KG1 (cell line): ENCODE results near the gene CRYL1.
A peak's percentile ranks its signal among the peaks of the same experiment; 100 is the strongest.

ENCODE experiments used
- DNase-seq: peaks from one replicate; lab custom pipeline; 2025; lab: John Stamatoyannopoulos, UW

CRYL1 gene

DNA sequence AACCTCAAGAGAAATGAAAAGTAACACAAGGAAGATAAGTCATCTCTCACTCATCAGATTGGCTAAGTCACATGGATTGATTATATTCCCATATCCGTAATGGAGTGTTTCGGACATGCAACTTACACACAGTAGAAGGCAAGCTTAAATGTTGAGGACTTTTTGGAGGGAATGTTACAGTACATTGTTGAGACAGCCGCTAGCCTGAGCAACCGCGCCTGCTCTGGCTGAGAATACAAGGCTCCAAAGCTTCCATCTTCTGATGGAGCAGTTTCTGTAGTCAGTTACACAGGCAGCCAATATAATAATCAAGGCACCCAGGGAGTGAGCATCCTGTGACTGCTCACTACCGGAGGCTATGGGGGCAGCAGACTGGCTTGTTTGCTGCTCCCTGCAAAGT lies 1.0 kb upstream of the CRYL1 start:
- DNase-seq = no peak

DNA sequence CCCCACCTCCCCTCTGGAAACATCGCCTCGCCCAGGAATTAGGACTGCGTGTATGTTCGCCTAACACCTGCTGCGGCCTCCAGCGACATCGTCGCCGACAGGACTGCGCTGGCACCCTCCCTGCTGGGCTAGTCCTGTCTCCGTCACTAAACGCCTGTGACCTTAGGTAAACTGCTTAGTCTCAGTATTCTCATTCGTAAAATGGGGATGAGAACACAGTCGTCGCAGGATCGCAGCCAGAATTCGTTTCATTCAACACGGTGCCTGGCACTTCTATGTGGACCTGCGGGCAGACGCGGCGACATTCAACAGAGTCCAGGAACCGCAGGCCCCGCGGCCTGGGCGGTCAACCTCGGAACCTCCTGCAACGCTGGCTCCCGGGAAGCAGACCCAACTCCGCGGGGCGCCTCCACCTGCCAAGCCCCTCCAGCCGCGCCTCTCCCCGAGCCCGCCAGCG lies 485 bp downstream of the CRYL1 start:
- DNase-seq = peak; percentile 22

DNA sequence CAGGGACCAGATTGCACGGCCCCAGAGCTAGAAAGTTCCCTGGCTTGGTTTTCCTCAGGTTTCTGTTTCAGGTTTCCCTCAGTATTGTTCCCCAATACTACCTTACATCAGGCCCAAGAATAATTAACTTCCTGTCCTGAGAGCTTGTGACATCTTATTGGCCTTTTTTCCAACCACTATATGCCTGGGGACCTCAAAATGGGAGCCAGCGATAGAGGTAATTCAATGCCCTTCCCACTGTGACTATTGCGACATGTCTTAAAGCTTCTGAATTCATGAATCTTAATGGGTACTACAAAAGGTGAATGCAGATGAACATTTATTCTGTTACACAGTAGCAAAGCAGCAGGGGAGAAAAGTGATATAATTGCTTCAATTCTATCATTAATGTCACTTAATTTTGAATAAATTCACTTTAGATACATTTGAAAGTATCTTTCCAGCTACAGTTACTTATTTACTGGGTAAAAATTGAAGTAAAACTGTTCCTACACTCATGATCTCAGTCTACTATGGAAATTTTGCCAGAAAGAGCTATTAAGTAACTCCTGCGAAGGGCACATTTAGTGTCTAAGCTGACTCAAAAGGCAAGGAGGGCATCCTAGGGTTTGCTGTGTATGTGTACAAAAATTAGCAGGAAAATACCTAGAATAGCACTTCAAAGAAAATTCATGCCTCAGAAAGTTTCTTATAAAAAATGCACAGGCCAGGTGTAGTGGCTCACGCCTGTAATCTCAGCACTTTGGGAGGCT lies 4.1 kb downstream of the CRYL1 start:
- no peak for DNase-seq

DNA sequence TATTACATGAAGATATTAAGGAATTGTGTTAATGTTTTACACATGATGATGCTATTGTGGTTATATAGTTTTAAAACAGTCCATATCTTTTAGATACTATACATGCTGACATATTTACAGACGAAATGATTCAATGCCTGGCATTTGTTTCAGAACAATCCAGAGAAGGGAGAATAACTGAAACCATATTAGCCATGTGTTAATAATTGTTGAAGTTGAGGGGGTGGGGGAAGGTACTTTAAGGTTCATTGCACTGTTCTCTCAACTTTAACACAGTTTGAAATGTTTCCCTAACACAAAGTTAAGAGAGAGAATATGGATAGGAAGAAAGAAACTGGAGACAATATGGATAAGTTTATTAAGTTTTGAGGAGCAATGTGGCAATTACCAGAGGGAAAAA lies 5.8 kb downstream of the CRYL1 start:
- DNase-seq = no peak

DNA sequence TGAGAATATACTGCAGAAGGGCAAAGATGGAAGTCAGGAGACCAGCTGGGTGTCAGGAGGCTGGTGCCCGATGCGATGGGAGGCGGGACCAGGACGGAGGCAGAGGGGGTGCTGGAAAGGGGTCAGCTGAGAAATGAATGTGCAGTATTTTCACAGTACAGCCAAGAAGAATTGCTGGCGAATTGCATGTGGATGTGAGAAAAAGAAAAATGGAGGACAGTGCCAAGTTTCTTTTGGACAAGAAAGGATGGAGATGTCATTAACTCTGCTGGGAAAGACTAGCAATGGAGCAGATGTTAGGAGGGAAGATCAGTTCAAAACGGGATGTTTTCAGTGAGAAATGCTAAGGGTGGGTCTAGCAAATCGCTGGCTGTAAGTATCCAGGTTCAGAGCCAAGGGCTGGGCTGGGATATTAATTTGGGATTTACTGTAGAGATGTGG lies 7.0 kb downstream of the CRYL1 start:
- no peak for DNase-seq

DNA sequence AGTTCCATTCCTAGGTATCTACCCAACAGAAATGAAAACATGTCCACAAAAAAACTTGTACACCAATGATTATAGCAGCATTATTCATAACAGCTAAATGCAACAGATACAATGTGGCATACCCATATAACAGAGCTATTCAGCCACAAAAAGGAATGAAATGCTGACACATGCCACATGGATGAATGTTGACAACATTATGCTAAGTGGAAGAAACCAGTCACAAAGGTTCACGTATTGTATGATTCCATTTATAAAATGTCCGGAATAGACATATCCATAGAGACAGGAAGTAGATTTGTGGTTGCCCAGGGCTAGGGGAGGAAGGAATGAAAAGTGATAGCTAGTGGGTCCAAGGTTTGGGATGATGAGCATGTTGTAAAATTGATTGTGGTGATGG lies 10.8 kb downstream of the CRYL1 start:
- no peak for DNase-seq

DNA sequence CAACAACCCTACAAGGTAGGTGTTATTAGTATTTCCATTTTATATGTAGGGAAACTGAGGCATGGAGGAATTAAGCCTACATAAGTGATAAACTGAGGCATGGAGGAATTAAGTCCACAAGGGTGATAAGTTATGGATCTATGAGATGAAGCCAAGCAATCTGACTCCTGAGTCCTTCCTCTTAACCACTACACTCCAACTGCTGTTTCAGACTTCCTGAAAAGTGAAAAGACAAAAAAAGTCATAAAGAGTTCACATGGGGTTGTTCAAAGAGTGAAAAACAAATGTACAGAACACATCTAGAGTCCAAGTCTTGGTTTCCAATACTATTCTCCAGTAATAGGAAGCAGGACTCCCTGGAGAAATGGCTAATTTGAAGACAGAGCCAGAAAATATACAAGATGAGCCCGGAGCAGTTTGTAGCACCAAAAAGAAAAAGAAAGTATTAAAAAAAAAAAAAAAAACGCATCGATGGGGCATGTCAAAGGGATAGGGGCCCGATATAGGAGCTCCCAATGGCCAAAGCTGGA lies 12.1 kb downstream of the CRYL1 start:
- DNase-seq = peak; percentile 11

DNA sequence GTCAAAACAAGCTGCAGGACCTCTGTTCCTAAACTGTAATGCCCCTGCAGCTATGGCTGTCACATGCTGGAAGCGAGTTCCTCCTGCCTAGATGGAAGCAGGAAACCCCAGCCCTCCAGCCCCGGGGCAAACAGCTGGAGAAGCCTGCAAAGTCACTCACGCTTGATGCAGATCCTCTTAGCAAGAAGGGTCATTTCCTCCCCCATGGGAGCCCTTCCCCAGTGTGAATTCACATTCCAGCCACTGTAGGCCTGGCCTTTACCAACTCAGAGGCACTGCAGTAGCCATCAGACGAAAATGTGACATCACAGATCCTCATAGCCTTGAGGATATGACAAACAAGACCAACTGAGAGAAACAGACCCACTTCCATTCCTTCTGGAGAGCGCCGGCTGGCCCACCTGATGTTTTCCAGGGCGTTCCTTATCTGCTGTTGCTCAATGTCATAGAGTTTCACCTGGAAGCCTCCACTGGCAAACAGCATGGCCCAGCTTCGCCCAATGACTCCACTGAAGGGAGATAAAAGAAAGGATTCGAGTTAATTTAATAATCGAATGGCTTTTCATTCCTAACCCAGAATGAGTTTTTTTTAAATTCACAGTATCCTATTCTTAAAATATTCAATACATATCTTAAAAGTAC lies 13.5 kb downstream of the CRYL1 start:
- DNase-seq = no peak

DNA sequence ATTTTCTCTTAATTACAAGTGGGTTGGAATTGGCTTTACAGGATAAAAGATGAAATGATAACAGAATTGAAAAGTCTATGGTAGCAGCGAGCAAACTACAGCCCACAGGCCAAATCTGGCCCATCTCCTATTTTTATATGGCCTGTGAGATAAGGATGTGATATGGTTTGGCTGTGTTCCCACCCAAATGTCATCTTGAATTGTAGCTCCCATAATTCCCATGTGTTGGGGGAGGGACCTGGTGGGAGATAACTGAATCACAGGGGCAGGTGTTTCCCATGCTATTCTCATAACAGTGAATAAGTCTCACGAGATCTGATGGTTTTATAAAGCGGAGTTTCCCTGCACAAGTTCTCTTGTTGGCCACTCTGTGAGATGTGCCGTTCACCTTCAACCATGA lies 19.0 kb downstream of the CRYL1 start:
- DNase-seq = no peak

DNA sequence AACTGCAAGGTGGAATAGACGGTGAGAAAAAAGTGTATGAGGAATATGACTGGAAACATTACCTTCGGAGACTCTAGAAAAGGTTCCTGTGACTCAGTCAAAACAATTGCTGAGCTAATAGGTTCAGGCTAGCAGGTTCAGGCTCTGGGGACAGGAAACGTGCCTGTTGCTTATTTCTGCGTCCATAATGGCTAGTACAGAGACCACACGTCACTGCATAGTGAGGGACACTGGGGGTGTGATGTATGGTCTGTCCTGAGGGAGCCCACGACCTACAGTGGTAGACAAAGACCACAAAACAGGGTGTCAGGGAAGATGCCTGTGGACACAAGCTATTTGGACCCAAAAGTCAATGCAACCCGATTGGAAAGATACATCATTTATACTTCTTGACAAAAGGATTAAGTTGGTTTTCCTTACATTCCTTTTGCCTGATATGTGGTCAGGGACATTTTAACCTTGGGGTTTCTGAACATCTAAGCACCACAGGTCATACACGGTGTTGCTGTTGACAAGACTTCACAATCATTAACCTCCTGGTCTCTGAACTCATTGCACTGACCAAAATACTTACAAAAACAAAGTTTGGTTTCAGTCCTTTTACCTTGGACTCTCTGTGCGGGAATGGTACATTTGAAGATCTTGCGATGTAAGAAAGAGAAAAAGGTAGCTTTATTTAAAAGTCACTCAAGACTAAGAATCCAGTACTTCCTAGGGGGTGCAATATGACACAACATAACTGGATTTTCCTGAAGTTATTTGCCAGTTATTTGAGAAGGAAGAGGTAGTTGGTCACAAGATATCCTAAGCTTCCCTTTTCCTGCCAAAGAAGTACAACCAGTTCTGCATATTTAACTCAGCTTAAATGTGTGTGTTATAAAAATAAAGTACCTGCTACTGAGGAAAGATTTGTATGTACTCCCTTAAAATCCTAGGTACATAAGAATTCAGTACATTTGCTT lies 20.0 kb downstream of the CRYL1 start:
- DNase-seq = no peak

DNA sequence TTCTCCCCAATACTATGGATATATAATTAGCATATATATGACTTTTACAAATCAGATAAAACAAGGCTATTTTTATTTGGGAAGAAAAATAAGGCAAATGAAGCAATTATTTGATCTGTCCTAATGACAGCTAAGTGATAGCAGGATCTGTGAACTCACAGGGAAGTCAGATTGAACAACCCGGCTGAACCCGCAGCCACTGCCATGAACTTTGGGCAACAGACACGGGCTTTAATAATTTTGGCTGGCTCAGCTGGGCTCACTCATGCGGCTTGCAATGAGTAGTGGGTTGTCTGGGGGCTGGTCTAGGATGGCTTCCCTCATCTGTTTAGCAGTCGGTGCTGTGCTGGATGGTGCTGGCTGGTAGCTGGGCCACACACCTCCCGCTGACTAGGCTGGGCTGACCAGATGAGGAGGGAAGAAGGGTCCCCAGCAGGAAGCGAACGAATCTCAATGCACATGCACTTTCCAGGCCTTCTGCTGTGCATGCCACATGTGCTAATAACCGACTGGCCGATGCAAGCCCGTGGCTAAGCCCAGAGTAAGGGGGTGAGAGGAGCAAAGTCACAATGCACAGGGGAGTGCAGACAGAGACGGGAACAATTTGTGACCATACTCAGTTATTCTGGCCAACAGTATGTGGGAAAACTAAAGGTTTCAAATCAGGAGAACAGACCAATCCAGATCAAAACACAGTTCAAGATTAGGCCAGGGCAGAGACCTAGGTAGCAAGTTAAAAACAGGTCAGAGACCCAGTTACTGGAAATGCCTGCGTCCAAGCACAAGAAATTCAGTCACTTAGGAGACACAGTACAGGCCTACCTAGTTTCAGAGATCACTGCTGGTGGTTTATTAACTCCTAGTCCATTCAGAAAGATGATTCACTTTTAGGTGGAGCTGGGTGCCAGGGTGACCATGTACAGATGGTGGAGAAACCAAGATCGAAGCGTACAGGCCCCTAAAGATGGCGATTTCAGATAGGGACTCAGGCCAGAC lies 22.3 kb downstream of the CRYL1 start:
- DNase-seq = no peak

DNA sequence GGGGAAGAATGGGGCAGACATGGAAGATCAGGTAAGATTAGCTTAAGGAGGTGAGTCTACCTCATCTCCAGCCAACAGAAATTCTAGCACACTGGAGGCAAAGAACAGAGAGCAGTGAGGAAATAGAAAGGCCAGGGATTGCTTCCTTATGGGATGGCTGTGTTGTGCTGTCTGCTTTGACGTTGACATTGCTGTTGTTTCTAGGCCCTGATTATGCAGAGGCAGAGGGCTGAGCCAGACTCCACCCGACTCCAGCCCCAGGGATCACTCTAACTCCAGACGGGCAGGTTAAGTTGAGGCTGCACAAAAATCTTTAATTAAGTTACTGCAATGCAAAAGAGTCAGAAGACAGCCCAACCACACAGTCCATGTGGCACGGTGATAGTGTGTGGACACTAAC lies 24.1 kb downstream of the CRYL1 start:
- DNase-seq = no peak

DNA sequence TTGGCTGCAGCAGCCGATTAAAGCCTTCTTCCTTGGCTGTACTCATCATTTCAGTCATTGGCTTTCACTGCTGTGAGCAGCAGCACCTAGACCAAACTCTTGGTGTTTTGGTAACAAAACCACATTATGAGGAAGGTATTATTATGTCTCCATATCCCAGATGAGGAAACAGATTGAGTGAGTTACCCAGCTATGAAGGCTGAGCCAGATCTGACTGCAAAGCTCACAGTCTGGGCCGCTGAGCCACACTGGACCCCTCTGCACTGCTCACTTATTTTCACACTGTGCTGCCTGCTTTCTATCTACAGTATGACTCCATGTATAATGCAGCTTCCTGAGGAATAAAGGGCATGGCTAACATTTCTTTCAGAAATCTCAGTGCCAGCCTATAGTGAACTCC lies 24.5 kb downstream of the CRYL1 start:
- no peak for DNase-seq

DNA sequence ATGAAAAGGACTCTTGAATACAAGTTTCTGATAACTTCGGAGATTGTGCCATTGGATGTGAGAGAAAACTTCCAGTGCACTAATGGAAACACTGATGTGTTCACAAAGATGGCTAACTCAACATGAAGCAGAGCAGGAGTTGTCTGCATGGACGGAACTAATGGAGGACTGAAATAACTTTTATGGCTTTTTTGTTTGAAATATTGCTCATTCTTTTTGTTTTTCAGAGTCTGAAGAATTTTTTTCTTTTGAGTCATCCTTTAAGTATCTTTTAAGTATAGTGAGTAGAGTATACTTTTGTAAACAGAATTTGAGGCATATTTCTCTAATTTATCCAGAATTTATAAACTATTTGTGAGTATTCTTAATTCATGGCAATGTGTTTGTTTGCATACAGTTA lies 25.7 kb downstream of the CRYL1 start:
- no peak for DNase-seq

DNA sequence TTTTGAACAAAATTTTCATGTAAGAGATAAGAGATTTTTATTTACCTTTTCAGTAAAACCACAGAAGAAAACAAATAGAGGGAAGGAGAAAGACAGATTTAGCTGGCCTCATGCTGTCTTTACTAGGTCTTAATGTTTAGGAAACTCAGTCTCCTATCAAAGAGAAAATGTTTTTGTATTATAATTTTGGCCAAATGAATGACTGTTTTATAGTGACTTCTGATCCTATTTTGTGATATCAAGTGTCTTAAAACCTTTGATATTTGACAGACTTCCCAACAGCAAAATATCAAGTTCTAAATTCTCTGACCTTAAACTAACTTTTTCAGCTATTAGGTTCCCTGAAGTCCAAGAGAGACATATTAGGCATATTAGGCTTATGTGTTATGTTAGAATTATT lies 27.0 kb downstream of the CRYL1 start:
- DNase-seq = no peak

DNA sequence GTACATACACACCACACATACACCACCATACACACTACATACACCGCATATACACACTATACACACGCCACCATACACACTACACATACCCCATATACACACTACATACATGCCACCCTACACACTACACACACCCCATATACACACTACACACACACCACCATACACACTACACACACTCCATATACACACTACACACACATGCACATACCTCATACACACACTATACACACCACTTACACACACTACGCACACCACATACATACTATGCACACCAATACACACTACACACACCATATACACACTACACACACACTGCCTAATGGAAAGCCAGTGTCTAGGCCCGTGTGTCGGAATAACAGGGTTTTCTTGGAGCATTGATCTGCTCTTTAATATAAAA lies 27.5 kb downstream of the CRYL1 start:
- DNase-seq = no peak

DNA sequence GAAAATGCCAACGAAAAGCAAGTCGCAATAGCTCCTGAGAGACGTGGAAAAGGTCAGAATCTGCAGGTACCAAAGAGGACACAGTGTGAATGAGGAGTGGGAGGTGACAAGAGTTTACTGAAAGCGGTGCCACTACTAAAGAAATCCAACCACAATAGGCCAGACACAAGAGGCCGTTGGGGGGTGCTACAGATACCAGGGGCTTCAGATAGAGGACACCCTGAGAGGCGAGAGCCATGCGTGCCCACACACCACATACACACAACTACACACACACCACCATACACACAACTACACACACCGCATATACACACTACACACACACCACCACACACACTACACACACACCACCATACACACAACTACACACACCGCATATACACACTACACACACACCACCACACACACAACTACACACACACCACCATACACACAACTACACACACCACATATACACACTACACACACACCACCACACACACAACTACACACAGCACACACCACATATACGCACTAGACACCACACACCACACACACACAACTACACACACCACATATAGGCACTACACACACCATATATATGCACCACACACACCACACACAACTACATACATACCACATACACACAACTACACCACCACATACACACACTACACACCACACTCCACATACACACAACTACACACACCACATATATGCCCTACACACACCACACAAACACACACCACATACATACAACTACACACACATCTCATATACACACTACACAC lies 28.5 kb downstream of the CRYL1 start:
- no peak for DNase-seq

DNA sequence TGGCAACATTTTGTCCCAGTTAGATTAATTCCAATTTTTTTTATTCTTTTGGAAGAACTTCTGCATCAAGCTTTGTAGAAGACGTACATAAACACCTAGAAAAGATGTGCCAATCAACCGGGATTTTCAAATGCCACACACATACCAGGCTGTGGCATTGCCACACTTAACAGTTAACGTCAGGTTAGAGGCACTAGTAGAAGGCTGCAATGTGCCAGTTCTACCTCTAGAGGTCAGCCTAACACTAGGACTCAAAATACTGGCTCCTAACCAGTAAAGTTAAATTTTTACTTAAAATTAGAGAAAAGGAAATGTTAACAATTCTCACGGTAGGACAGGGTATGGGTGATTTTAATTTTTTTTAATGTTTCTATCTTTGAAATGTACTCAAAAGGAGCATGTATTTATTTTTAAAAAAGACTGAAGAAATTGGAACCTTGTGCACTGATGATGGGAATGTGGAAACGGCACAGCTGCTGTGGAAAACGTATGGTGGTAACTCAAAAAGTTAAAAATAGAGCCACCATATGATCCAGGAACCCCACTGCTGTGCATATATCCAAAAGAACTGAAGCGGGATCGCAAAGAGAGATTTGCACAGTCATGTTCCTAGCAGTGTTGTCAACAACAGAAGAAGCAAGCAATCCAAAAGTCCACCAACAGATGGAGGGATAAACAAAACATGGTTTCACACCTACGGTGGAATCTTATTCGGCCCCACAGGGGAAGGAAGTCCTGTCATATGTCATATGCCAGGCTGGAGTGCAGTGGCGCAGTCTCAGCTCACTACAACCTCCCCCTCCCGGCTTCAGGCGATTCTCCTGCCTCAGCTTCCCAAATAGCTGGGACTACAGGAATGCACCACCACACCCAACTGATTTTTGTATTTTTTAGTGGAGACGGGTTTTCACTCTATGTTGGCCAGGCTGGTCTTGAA lies 30.3 kb downstream of the CRYL1 start:
- DNase-seq = peak; percentile 69

DNA sequence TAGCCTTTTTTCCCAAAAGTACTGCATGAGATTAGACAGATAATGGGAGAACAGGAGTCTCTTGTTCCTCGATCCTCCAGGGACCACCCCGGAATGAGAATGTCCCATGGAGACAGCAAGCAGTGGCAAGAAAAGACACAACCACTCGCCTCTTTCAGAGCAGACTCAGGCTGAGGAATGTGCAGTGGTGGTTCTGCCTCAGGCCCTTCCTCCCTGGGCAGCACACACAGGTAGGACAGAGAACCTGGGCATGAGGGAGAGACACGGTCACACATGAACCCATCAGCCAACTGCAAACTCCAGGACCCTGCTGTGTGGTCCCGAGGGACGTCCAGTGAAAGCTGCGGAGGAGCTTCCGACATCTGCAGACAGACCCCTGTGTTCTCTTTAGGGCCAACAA lies 31.0 kb downstream of the CRYL1 start:
- no peak for DNase-seq
